ENCODE results near the gene IL4R.
"Not testable (repeated sequence)": the region's sequence is repeated elsewhere in the genome, so short reads cannot be mapped to it uniquely, and the experiment has no call there.

Gene IL4R

DNA sequence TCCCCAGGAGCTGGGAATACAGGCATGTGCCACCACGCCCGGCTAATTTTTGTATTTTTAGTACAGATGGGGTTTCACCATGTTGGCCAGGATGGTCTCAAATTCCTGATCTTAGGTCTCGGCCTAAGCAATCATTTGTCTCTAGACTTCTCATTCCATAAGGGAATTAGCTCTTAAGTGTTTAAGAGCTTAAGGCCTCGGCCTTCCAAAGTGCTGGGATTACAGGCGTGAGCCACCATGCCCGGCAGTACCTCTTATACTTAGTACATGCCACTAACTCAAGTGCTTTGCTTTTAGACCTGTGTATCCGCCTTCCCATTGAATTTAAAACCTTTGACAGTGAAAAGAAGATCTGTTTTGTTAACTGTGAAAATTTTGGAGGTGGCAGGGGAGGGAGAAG is 71.6 kb downstream of the IL4R start:
- no peak for DNase-seq

DNA sequence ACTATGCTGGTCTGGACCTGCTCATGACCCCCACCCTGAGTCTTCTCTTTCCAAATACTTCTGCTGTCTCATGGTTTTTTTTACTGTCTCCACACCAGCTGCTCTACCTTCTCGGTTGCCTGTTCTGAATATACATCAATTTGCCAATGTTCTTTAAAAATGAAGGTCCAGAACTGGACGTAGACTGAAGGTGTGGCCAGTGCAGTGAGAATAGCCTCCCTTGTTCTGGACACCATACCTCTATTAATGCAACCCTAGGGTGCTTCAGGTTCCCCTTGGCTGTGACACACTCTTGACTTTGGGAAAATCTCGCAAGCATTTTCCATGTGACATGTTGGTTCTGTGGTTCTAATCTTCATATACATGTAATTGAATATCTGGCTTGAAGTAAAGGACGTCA is 72.9 kb downstream of the IL4R start:
- no peak for DNase-seq

DNA sequence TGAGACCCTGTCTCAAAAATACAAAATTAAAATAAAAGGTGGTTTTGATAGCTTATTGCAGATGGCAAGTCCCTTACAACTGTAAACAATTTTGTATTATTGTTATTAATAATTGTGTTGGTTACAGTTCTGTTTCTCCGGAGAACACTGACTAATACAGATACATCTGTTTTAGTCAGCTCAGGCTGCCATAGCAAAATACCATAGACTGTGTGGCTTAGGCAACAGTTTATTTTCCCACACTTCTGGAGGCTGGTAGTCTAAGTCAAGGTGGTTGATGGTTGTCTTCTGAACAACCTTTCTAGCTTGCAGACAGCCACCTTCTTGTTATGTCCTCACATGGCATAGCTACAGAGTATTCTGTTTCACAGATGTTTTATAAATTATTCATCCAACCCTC is 74.0 kb downstream of the IL4R start:
- DNase-seq, result no peak

DNA sequence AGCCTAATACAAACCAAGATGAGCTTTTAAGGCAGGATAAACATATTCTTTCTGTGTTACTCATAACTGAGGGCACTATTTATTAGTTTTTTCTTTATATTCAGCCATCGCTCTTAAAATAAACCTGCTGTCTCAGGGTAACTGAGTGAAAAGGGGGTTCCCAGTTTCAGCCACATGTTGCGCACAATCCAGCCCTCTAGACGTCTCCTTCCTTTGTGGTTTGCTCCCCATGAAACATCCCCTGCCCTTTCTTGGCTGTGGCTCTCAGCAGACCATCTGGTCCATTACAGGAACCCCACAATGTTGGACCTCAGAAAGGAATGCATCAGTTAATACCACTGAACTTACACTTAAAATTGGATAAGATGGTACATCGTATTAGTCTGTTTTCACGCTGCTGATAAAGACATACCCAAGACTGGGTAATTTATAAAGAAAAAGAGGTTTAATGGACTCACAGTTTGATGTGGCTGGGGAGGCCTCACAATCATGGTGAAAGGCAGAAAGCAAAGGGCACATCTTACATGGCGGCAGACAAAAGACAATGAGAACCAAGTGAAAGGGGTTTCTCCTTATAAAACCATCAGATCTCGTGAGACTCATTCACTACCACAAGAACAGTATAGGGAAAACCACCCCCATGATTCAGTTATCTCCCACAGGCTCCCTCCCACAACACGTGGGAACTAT is 75.6 kb downstream of the IL4R start:
- DNase-seq, result no peak

DNA sequence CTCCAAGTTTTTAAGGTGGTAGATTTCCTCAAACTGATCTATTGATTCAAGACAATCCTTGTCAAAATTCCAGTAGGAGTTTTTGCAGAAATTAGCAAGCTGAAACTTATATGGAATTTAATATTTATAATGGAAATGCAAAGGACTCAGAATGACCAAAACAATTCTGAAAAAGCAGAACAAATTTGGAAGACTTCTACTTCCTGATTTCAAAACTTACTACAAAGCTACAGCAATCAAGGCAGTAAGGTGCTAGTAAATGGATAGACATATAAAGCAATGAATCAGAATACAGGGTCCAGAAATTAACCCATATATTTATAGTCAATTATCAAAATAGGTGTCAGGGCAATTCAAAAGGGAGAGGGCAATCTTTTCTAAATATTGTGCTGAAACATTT is 76.4 kb downstream of the IL4R start:
- DNase-seq, result no peak

DNA sequence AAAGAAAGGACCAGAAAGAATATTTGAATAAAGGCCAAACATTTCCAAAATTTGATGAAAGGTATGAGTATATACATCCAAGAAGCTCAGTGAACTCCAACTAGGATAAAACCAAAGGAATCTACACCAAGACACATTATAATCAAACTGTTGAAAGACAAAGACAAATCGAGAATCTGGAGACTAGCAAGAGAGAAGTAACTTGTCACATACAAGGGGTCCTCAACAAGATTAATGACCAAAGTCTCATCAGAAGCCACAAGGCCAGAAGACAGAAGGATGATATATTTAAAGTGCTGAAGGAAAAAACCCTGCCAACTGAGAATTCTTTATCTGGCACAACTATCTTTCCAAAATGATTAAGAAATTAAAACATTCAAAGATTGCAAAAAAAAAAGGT is 78.9 kb downstream of the IL4R start:
- DNase-seq, result no peak

DNA sequence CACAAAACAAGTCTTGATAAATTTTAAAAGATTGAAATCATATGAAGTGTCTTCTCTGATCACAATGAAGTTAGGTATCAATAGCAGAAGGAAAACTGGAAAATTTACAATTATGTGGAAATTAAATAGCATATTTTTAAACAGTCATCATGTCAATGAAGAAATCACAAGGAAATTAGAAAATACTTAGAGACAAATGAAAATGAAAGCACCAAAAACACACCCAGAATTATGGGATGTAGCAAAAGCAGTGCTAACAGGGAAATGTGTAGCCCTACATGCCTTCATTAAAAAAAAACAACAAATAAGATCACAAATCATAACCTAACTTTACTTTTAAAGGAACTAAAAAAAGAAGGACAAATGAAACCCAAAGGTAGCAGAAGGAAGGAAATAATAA is 80.7 kb downstream of the IL4R start:
- DNase-seq, result no peak

DNA sequence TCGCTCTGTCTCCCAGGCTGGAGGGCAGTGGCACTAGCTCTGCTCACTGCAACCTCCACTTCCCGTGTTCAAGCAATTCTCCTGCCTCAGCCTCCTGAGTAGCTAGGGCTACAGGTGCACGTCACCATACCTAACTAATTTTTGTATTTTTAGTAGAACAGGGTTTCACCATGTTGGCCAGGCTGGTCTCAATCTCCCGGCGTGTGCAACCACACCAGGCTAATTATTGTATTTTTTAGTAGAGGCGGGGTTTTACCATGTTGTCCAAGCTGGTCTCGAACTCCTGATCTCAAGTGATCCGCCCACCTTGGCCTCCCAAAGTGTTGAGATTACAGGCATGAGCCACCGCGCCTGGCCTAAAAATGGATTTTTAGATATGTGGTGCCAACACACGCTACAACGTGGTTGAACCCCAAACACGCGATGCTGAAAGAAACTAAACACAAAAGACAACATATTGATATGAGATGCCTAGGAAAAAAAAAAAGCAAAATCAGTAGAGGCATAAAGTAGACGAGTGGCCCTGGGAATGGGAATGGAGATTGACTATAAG is 84.6 kb downstream of the IL4R start:
- not testable (repeated sequence) for DNase-seq

DNA sequence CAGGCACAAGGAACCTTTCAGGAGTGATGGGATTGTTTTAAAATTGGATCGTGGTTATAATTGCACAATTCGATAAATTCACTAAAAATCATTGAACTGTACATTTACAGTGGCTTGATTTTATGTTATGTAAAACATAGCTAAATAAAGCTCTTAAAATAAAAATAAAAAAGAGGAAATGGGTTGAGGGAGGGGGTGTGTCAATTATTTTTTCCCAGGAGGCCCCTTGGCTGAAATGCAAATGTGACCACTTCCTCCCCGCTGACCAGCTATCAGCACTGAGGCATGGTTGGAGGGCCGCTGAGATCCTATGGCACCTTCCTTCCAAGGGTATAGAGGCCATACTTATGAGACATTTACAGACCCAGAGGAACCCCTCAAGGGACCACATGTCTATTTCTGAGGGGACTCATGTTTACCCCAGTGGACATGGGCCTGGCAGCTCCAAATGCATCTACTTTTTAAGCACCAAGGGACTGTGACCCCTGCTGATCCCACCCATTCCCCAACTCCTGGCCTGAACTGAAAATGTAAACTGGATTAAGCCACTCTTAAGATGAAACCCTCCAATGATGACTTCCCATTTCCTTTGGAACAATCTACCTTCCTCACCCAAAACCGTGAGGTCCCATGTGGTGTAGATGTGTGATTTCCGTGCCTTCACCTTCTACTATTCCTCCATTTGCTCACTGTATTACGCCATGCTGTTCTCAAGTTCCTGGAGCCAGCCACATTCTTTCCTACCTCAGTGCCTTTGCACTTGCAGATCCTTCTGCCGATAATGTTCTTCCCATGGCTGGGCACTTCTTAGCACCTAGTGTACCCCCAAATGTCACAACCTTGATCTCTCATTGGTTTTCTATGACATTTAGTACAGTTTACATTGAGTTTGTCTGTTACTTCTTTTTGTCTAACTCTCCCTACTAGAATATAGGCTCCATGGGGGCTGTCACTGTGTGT is 85.4 kb downstream of the IL4R start:
- DNase-seq, result no peak

DNA sequence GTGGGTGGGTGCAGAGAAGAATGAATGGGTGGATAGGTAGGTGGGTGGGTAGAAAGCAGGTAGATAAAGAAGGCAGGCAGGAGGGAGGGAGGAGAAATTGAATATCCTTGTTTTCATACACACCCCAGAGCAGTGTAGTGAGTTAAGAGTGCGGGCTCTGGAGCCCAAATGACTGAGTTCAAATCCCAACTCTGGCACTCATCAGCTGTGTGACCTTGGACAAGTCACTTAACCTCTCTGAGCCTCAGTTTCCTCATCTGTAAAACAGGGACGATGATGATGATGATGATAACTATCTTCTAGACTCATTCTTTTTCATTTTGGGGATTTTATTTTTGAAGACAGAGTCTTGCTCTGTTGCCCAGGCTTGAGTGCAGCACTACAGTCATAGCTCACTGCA is 86.2 kb downstream of the IL4R start:
- DNase-seq, result no peak

DNA sequence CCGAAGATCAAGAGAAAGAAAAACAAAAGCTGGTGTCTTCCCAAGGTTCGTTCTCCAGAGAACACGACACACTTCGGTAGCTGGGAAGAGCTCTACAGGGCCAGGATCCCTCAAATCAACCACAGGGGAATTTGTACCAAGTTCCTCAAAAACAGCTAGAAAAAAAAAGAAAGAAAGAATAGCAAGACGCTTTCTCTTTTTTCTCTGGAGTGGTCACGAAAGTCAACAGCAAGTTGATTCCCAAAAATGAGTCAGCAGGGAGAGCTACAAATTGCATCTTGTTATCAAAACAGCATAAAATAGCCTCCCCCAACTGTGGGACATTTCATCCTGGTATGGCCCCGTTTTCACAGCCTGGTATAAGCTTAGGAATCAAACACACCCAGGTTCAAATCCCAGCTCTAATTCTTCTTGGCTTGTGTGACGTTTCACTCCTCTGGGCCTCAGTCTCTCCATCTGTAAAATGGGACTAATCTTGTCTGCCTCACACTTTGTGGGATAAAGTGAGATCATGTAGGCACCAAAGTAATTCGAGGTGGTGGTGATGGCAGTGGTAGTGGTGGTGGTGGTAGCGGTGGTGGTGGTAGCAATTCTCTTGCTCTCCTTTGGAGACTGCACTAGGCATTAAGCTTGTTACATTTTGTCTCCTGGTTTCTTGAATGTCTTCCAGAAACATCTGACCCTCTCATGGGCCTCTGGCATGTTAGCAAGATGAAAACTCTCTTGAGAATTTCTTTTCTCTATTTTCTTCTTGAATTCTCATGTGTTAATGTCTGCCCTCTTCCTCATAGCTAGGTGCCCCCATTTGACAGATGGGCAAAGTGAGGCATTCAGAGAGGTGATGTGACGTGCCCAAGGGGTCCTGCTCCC is 87.2 kb downstream of the IL4R start:
- no peak for DNase-seq

DNA sequence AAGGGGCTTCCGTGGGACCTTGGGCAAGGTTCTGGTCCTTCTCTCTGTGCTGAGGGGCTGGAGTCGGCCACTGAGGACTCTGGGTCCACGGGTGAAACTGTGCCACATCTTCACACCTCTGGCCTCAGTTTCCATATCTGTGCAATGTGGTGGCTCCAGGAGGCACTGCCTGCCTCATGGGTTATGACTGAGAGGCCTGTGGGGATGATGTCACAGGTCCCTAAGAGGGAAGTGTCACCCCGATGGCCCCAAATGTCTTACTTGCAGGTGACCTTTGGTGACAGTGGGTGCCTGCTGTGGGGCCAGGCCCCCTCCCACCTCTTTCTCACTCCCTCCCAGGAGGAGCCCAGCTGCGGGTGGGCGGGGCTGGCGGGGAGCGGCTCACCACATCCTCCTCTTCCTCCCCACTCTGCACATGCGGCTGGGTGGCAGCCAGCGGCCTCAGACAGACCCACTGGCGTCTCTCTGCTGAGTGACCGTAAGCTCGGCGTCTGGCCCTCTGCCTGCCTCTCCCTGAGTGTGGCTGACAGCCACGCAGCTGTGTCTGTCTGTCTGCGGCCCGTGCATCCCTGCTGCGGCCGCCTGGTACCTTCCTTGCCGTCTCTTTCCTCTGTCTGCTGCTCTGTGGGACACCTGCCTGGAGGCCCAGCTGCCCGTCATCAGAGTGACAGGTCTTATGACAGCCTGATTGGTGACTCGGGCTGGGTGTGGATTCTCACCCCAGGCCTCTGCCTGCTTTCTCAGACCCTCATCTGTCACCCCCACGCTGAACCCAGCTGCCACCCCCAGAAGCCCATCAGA is 88.2 kb downstream of the IL4R start, which contains the start of gene IL21R:
IL21R (plus strand) TSS at position 407 of the 801 bp plus-strand sequence. CDS start 27,898 bp downstream, outside the sequence.
- DNase-seq, result peak; percentile 55 to 83 (median 74)

DNA sequence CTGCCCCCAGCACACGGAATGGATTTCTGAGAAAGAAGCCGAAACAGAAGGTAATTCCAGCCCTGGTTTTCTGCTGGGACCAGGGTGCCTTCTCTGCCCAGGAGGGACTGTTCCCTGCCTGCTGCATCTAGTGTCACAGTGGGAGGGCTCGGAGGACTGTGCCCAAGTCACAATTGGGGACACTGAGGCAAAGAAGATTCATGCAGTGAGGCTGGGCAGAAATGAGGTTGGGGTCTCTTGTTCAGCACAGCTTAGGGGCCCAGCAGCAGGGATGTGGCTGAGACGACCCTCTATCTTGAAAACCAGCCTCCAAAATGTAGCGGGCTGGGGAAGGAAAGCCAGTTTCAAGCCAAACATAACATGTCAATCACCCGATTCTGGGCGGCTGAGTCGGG is 88.8 kb downstream of the IL4R start:
- no peak for DNase-seq

DNA sequence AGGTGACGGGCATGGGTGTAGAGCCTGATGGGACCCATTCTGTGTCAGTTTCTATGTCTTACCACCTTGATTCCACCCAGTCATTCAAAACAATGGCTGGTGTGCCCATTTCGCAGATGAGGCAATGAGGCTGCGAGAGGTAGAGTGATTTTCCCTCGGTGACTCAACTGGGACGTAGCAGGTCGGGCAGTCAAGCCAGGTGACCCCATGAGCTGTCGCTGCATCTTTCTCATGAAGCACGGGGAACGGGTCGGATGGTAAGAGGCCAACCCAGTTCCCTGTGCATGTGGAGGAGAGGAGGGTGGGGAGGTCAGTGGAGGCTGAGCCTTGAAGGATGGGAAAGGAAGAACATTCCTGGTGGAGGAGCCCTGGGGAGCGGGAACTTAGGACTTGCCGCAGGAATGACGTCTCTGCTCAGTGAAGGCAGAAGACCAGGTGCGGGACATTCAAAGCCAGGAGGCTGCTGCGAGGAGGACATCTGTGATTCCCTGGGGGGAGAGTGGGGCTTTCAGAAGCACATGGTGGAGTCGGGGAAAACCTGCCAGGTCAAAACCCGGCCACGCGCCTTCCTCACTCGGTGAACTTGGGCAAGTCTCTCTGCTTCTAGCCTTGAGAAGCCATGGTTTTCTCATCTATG is 89.3 kb downstream of the IL4R start:
- peak in 1 of 4 experiments; percentile 31 for DNase-seq

DNA sequence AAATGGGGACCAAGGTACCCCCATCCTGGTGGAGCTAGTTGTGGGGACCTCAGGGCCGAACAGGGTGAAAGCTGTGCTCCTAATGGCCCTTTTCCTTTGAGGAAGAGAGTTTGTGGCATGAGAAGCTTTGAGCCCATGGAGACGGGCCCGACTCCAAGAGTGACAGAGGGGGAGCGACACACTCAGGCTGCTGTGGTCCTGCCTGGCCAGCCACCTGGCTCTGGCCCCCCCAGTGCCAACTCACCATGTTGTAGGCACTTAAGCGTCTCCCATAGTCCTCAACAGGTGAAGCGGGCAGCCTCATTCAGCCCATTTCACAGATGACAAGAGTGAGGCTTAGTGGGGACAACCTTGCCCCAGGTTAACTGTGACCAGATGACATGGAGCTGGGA is 89.8 kb downstream of the IL4R start:
- DNase-seq, result no peak

DNA sequence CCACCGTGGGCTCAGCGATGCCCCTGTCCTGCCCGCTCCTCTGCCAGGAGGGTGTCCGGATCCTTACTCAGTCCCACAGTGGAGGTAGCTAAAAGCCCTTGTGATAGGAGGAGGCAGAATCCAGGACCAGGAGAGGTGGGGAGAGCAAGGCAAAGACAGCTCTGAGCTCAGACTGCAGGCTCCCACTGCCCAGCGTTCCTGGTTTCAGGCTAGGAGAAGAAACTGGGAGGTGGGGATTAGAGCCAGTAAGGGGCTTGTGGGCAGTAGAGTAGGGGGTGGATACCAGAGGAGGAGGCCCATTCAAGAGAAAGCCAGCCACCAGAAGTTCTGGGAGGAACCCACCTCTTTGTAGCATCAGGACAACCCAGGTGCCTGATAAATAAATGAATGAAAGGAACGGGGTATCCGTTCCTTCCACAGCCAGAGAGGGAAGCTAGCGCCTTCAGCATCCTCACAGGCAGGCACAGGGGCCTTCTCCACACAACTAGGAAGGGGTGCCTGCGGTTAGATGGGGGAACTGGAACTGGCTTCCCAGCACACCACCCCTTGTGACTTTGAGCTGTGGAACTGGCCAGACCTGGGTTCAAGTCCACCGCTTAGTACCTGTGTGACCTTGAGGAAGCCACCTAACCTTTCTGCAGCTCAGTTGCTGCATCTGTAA is 90.5 kb downstream of the IL4R start:
- DNase-seq, result no peak

DNA sequence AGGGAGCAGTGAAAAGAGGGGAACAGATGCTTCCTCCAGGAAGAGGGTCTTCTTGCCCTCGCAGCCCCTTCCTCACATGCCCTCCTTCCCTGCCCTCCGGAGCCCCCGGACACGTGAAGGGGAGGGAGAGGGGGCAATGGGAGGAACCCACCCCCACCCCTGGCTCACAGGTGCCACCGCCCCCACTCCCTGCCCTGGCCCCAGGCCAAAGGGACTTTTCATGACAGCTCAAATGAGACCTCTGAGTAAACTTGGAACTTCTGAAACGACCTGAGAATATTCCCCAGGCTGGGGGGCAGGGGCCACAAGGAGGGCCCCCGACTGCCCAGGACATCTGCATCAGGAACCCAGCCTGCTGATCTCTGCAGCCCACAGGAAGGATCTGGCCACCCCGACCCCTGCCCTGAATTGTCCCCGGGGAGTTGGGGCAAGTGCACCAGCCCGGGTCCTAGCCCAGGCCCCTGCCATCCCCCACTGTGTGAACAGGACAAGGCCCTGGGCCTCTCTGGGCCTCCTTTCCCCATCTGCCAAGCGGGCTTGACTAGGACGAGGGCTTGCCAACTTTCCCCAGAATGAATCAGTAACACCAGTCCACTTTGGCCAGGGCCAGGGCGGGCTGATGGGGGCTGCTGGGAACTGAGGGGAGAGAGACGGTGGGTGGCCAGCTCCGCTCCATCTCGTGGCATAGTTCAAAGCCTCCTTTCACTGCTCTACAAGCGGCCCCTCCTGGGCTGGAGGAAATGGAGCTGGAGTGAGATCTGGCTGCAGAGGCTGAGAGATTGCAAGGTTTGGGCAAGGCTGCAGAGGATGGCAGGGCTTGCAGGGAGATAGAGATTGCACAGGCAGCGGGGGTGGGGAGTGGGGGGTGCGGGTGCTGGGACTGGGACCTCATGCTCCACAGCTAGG is 92.0 kb downstream of the IL4R start:
- peak in 2 of 4 experiments; percentile 48 to 64 for DNase-seq

DNA sequence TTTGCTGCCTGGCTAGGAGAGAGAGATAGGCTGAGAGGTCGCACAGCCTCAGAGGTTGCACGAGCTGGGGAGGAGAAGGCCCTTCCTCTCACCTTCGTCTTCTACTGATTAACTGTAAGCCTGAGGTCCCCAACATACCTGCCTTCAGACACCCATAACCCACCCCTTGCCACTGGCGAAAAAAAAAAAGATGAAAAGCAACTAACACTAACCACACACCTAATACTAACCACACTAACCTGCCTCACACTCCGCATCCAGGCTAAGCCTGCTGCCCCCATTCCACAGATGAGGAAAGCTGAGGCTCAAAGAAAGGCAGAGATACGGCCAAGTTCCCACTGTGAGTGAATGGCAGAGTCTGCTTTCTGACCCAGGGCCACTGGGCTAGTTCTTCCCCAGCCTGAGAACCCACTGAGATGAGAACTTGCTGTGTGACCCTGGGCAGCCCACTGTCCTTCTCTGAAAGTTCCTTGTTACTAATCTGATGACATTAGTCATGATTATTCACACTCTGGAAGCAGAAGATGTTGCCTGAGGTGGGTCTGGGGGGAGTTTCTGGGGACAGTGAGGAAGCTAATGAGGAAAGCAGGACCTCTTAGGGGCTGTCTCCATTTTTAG is 92.8 kb downstream of the IL4R start:
- no peak for DNase-seq

DNA sequence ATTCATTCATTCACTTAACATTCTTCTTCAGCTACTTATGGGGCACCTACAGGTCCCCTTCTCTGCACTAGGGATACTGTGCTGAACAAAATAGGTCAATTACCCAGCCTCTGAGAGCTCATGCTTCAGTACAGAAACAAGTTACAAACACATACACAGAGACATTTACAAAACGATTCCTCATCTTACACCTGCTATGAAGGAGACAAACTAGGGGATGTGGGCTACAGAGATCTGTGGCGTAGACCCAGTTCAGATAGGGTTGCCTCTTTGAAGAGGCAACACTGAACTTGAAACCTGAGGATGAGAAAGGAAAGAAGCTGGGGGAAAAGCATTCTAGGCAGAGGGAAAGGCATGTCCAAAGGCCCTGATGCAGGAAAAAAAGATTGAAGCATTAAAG is 93.4 kb downstream of the IL4R start:
- DNase-seq, result no peak
